ENCODE data around the gene ZNF283.
"Not testable (repeated sequence)": the region's sequence is repeated elsewhere in the genome, so short reads cannot be mapped to it uniquely, and the experiment has no call there.

The ZNF283 gene

GRCh38 chr19:43786665-43787064, 40.5 kb upstream of the ZNF283 start:
- DNase-seq (no peak), ATAC-seq (replicated peaks) (no peak)
- Mint-ChIP-seq H3K36me3 (ENCODE audit: insufficient read depth) (no peaks in the 10 kb centered on the region), H3K27ac (no peak overlapping the region), H3K27me3 (peaks cover 28 to 30% of the 10 kb centered on the region in 2 donors), H3K4me1 (ENCODE audit: low read depth in 2 of 2) (peaks cover 17 to 29% of the 10 kb centered on the region in 2 donors), H3K4me3 (no peak overlapping the region), H3K9me3 (no peaks in the 10 kb centered on the region)

- peaks cover 15 to 21% of the 10 kb centered on the region in 2 donors for H3K27me3 Mint-ChIP-seq
- peaks cover 7 to 11% of the 10 kb centered on the region in 2 donors for H3K4me1 Mint-ChIP-seq (ENCODE audit: low read depth in 2 of 2)
- H3K4me3 Mint-ChIP-seq, result no peak overlapping the region
- H3K9me3 Mint-ChIP-seq, result no peaks in the 10 kb centered on the region
- no peak for ATAC-seq (replicated peaks)
- peaks cover 3% of the 10 kb centered on the region for H3K36me3 Mint-ChIP-seq (ENCODE audit: insufficient read depth)
- no peak overlapping the region for H3K27ac Mint-ChIP-seq
- DNase-seq, result no peak
Observed at GRCh38 chr19:43789029-43789428, 38.1 kb upstream of the ZNF283 start.

GRCh38 chr19:43790587-43790986, 36.5 kb upstream of the ZNF283 start:
- ATAC-seq (replicated peaks), result no peak
- H3K36me3 Mint-ChIP-seq (ENCODE audit: insufficient read depth), result peaks cover 3% of the 10 kb centered on the region
- H3K27ac Mint-ChIP-seq, result no peak overlapping the region
- no peak overlapping the region for H3K4me3 Mint-ChIP-seq
- peaks cover 10 to 18% of the 10 kb centered on the region in 2 donors for H3K27me3 Mint-ChIP-seq
- no peak for DNase-seq
- no peaks in the 10 kb centered on the region for H3K4me1 Mint-ChIP-seq (ENCODE audit: low read depth in 2 of 2)
- H3K9me3 Mint-ChIP-seq, result no peaks in the 10 kb centered on the region

GRCh38 chr19:43797118-43797517, 30.0 kb upstream of the ZNF283 start:
- peaks cover 11 to 16% of the 10 kb centered on the region in 2 donors for H3K4me1 Mint-ChIP-seq (ENCODE audit: low read depth in 2 of 2)
- peaks cover 10% of the 10 kb centered on the region for H3K36me3 Mint-ChIP-seq (ENCODE audit: insufficient read depth)
- DNase-seq (no peak), ATAC-seq (replicated peaks) (no peak)
- H3K4me3 Mint-ChIP-seq, result peak overlapping the region; percentile 50 to 66
- peaks cover 17 to 32% of the 10 kb centered on the region in 2 donors for H3K27me3 Mint-ChIP-seq
- H3K27ac Mint-ChIP-seq, result peak overlapping the region in 1 of 2 donors; percentile 89
- no peaks in the 10 kb centered on the region for H3K9me3 Mint-ChIP-seq

- H3K4me1 Mint-ChIP-seq (ENCODE audit: low read depth in 2 of 2), result peaks cover 11 to 16% of the 10 kb centered on the region in 2 donors
- ATAC-seq (replicated peaks) (no peak), DNase-seq (no peak)
- peak overlapping the region; percentile 50 to 86 for H3K4me3 Mint-ChIP-seq
- no peaks in the 10 kb centered on the region for H3K9me3 Mint-ChIP-seq
- H3K36me3 Mint-ChIP-seq (ENCODE audit: insufficient read depth), result peaks cover 9% of the 10 kb centered on the region
- H3K27ac Mint-ChIP-seq, result peak overlapping the region in 1 of 2 donors; percentile 89
- peaks cover 17 to 32% of the 10 kb centered on the region in 2 donors for H3K27me3 Mint-ChIP-seq
Observed at GRCh38 chr19:43797556-43797955, 29.6 kb upstream of the ZNF283 start.

GRCh38 chr19:43798026-43798545, 29.0 kb upstream of the ZNF283 start:
- no peak for ATAC-seq (replicated peaks)
- no peaks in the 10 kb centered on the region for H3K9me3 Mint-ChIP-seq
- peaks cover 17 to 31% of the 10 kb centered on the region in 2 donors for H3K27me3 Mint-ChIP-seq

GRCh38 chr19:43798546-43799409, 28.3 kb upstream of the ZNF283 start:
- Mint-ChIP-seq H3K9me3 (no peaks in the 10 kb centered on the region), H3K27ac (peak overlapping the region; percentile 78), H3K27me3 (peaks cover 11 to 24% of the 10 kb centered on the region in 2 donors), H3K36me3 (ENCODE audit: insufficient read depth) (peaks cover 9% of the 10 kb centered on the region), H3K4me1 (ENCODE audit: low read depth in 2 of 2) (peaks cover 11 to 16% of the 10 kb centered on the region in 2 donors), H3K4me3 (peak overlapping the region; percentile 86)
- peak; percentile 94 for ATAC-seq (replicated peaks)
- peak; percentile 17 to 41 (median 37) for DNase-seq

More at GRCh38 chr19:43798026-43798545, 29.0 kb upstream of the ZNF283 start:
- peak overlapping the region; percentile 86 for H3K4me3 Mint-ChIP-seq
- DNase-seq, result no peak
- H3K27ac Mint-ChIP-seq, result no peak overlapping the region
- H3K4me1 Mint-ChIP-seq (ENCODE audit: low read depth in 2 of 2), result peaks cover 11 to 16% of the 10 kb centered on the region in 2 donors
- H3K36me3 Mint-ChIP-seq (ENCODE audit: insufficient read depth), result peaks cover 9% of the 10 kb centered on the region

- peaks cover 9% of the 10 kb centered on the region for H3K36me3 Mint-ChIP-seq (ENCODE audit: insufficient read depth)
Observed at GRCh38 chr19:43799502-43800142, 27.5 kb upstream of the ZNF283 start.

GRCh38 chr19:43802216-43802951, 24.7 kb upstream of the ZNF283 start, which contains the start of gene LYPD5:
TSS of gene LYPD5 (minus strand) at chr19:43802447. CDS start at chr19:43802380, 67 bp downstream.
- Mint-ChIP-seq H3K36me3 (ENCODE audit: insufficient read depth) (peaks cover 8% of the 10 kb centered on the region), H3K27me3 (peaks cover 27 to 33% of the 10 kb centered on the region in 2 donors), H3K4me1 (ENCODE audit: low read depth in 2 of 2) (peaks cover 11 to 13% of the 10 kb centered on the region in 2 donors), H3K4me3 (no peak within 1 kb of the TSS), H3K27ac (peak within 1 kb of the TSS in 1 of 2 donors; percentile 53), H3K9me3 (no peaks in the 10 kb centered on the region)
- DNase-seq (no peak), ATAC-seq (replicated peaks) (no peak)

More at GRCh38 chr19:43799502-43800142, 27.5 kb upstream of the ZNF283 start:
- no peak for DNase-seq
- Mint-ChIP-seq H3K4me3 (peak overlapping the region; percentile 86), H3K27ac (peak overlapping the region; percentile 78), H3K27me3 (peaks cover 18 to 22% of the 10 kb centered on the region in 2 donors), H3K9me3 (no peaks in the 10 kb centered on the region), H3K4me1 (ENCODE audit: low read depth in 2 of 2) (peaks cover 11 to 16% of the 10 kb centered on the region in 2 donors)
- ATAC-seq (replicated peaks), result no peak

- Mint-ChIP-seq H3K9me3 (no peaks in the 10 kb centered on the region), H3K27ac (no peak overlapping the region), H3K4me3 (no peak overlapping the region), H3K27me3 (peaks cover 24 to 30% of the 10 kb centered on the region in 2 donors), H3K36me3 (ENCODE audit: insufficient read depth) (no peaks in the 10 kb centered on the region), H3K4me1 (ENCODE audit: low read depth in 2 of 2) (no peaks in the 10 kb centered on the region)
- ATAC-seq (replicated peaks) (no peak), DNase-seq (no peak)
Observed at GRCh38 chr19:43804432-43804831, 22.7 kb upstream of the ZNF283 start.

- H3K27ac Mint-ChIP-seq; DNase-seq; H3K36me3 Mint-ChIP-seq (ENCODE audit: insufficient read depth); ATAC-seq (replicated peaks); H3K9me3 Mint-ChIP-seq; H3K4me3 Mint-ChIP-seq; H3K4me1 Mint-ChIP-seq (ENCODE audit: low read depth in 2 of 2): not testable (repeated sequence)
- H3K27me3 Mint-ChIP-seq, result peaks cover 31 to 35% of the 10 kb centered on the region in 2 donors
Observed at GRCh38 chr19:43806401-43806800, 20.7 kb upstream of the ZNF283 start.

- H3K4me3 Mint-ChIP-seq, result no peak overlapping the region
- peak overlapping the region in 1 of 2 donors; percentile 7 for H3K27ac Mint-ChIP-seq
- ATAC-seq (replicated peaks) (no peak), DNase-seq (no peak)
- peaks cover 0 to under 1% of the 10 kb centered on the region in 2 donors for H3K4me1 Mint-ChIP-seq (ENCODE audit: low read depth in 2 of 2)
- H3K27me3 Mint-ChIP-seq, result peaks cover 31 to 35% of the 10 kb centered on the region in 2 donors
- no peaks in the 10 kb centered on the region for H3K9me3 Mint-ChIP-seq
- H3K36me3 Mint-ChIP-seq (ENCODE audit: insufficient read depth), result no peaks in the 10 kb centered on the region
Observed at GRCh38 chr19:43806848-43807247, 20.3 kb upstream of the ZNF283 start.

GRCh38 chr19:43807651-43808050, 19.5 kb upstream of the ZNF283 start:
- Mint-ChIP-seq H3K4me1 (ENCODE audit: low read depth in 2 of 2) (peaks cover 0 to 3% of the 10 kb centered on the region in 2 donors), H3K27ac (peak overlapping the region; percentile 7 to 39), H3K27me3 (peaks cover 31 to 35% of the 10 kb centered on the region in 2 donors), H3K9me3 (no peaks in the 10 kb centered on the region), H3K36me3 (ENCODE audit: insufficient read depth) (no peaks in the 10 kb centered on the region), H3K4me3 (no peak overlapping the region)
- ATAC-seq (replicated peaks) (no peak), DNase-seq (no peak)

Measured in effector memory CD8-positive, alpha-beta T cell (primary cell).